Suprapubic skin (tissue), 3 donors: ENCODE results near the gene KLF16.

Experiments
- POLR2AphosphoS5 ChIP-seq, 3 donors: sonication (generic); formaldehyde crosslinking; IDR thresholded peaks; one replicate each; pipeline ENCODE4 v1.6.1; 2017; ENCODE audit warnings: antibody characterized with exemption in 3 of 3
- TF ChIP-seq, protein P1 (sequence below), 2 donors: fragments of 200-600 bp in 1 of 2; fragments of 450-650 bp in 1 of 2; sonication (generic) in 1 of 2; IDR thresholded peaks; one replicate each; pipeline ENCODE4 v1.5.1; 2016 to 2019; ENCODE audit warnings: antibody characterized with exemption in 2 of 2, mild to moderate bottlenecking in 1 of 2, moderate library complexity in 1 of 2

DNA sequence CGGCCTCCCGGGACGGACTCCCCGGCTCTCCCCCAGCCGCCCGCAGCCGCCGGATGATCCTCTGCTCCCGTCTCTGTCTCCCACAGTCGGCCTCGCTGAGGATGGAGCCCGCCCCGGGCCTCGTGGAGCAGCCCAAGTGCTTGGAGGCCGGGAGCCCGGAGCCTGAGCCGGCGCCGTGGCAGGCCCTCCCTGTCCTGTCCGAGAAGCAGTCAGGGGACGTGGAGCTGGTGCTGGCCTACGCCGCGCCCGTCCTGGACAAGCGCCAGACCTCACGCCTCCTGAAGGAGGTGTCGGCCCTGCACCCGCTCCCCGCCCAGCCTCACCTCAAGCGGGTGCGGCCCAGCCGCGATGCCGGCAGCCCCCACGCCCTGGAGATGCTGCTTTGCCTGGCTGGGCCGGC, 48.6 kb upstream of the KLF16 start:
- TF ChIP-seq, protein P1, sequence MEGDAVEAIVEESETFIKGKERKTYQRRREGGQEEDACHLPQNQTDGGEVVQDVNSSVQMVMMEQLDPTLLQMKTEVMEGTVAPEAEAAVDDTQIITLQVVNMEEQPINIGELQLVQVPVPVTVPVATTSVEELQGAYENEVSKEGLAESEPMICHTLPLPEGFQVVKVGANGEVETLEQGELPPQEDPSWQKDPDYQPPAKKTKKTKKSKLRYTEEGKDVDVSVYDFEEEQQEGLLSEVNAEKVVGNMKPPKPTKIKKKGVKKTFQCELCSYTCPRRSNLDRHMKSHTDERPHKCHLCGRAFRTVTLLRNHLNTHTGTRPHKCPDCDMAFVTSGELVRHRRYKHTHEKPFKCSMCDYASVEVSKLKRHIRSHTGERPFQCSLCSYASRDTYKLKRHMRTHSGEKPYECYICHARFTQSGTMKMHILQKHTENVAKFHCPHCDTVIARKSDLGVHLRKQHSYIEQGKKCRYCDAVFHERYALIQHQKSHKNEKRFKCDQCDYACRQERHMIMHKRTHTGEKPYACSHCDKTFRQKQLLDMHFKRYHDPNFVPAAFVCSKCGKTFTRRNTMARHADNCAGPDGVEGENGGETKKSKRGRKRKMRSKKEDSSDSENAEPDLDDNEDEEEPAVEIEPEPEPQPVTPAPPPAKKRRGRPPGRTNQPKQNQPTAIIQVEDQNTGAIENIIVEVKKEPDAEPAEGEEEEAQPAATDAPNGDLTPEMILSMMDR (IDR thresholded peaks at IDR 0.05) = no peak
- TF ChIP-seq POLR2AphosphoS5 (IDR thresholded peaks at IDR 0.05) = no peak
